GM12878 (cell line): ENCODE results near the gene ZBED3.

ENCODE experiments used
- BCL11A ChIP-seq: IDR thresholded peaks from 2 replicates; pipeline ENCODE4 v1.6.1; 2011; ENCODE audit warnings: low read depth, low read length
- CBX5 ChIP-seq: sonication (generic); IDR thresholded peaks from 2 replicates; pipeline ENCODE4 v1.6.1; 2016; ENCODE audit warnings: low read depth, moderate library complexity, mild to moderate bottlenecking, inconsistent platforms
- CEBPB ChIP-seq, 2 experiments: fragments of 150-350 bp in 1 of 2; IDR thresholded peaks; 2 replicates each; pipeline ENCODE4 v1.6.1; 2012 to 2014; ENCODE audit warnings: low read depth in 2 of 2, low read length in 2 of 2, borderline replicate concordance in 1 of 2, inconsistent platforms in 1 of 2
- CTCF ChIP-seq, 3 experiments: IDR thresholded peaks in 2 of 3; conservative IDR thresholded peaks in 1 of 3; 2 replicates each; pipeline ENCODE4 v1.5.1; 2011; ENCODE audit warnings: low read depth in 3 of 3, low read length in 3 of 3, mild to moderate bottlenecking in 3 of 3, control low read depth in 2 of 3, moderate library complexity in 2 of 3, inconsistent platforms in 1 of 3, mixed read lengths in 1 of 3; ENCODE audit not compliant: control insufficient read depth in 2 of 3, insufficient read depth in 1 of 3; ENCODE audit errors: extremely low read depth in 1 of 3
- CUX1 ChIP-seq: IDR thresholded peaks from 2 replicates; pipeline ENCODE4 v1.6.1; 2012; ENCODE audit warnings: improper control_type of control experiment, low read depth, low read length; ENCODE audit not compliant: insufficient replicate concordance
- EZH2 ChIP-seq: IDR thresholded peaks from 2 replicates; pipeline ENCODE4 v1.6.1; 2012; ENCODE audit warnings: low read depth, mild to moderate bottlenecking, control low read depth, inconsistent platforms, low read length, borderline replicate concordance; ENCODE audit not compliant: control insufficient read depth
- HSF1 ChIP-seq: fragments of 150-350 bp; IDR thresholded peaks from 2 replicates; pipeline ENCODE4 v1.6.1; 2014; ENCODE audit warnings: mild to moderate bottlenecking, low read depth, low read length
- PAX5 ChIP-seq: IDR thresholded peaks from 2 replicates; pipeline ENCODE4 v1.6.1; 2011; ENCODE audit warnings: low read depth, low read length, borderline replicate concordance
- PBX3 ChIP-seq: IDR thresholded peaks from 2 replicates; pipeline ENCODE4 v1.6.1; 2011; ENCODE audit warnings: mild to moderate bottlenecking, low read depth, low read length, moderate library complexity; ENCODE audit not compliant: insufficient replicate concordance
- POLR2A ChIP-seq: IDR thresholded peaks from 2 replicates; pipeline ENCODE4 v1.6.1; 2011; ENCODE audit warnings: low read depth, mild to moderate bottlenecking, low read length
- POLR2AphosphoS5 ChIP-seq: IDR thresholded peaks from 2 replicates; pipeline ENCODE4 v1.6.1; 2011; ENCODE audit warnings: mild to moderate bottlenecking, low read length, inconsistent platforms
- SPI1 ChIP-seq: IDR thresholded peaks from 2 replicates; pipeline ENCODE4 v1.6.1; 2011; ENCODE audit warnings: low read depth, mild to moderate bottlenecking, low read length, moderate library complexity, borderline replicate concordance; ENCODE audit not compliant: insufficient read depth
- ZBED1 ChIP-seq: IDR thresholded peaks from 2 replicates; pipeline ENCODE4 v1.6.1; 2016; ENCODE audit warnings: borderline replicate concordance
- ZNF24 ChIP-seq: fragments of 450-650 bp; IDR thresholded peaks from 2 replicates; pipeline ENCODE4 v1.6.1; 2017; ENCODE audit warnings: antibody characterized with exemption, mild to moderate bottlenecking

GRCh38 chr5:77032635-77033034, 54.5 kb downstream of the ZBED3 start:
- TF ChIP-seq CTCF (IDR thresholded peaks at IDR 0.05 in 2 of 3, conservative IDR thresholded peaks at IDR 0.05 in 1 of 3; ENCODE audit: control insufficient read depth in 2 of 3, extremely low read depth in 1 of 3, insufficient read depth in 1 of 3, low read depth in 3 of 3, low read length in 3 of 3) (no peak), HSF1 (no peak), POLR2AphosphoS5 (no peak), POLR2A (no peak), BCL11A (no peak), ZNF24 (no peak), EZH2 (no peak), CUX1 (no peak), SPI1 (no peak), CBX5 (no peak), PAX5 (no peak), CEBPB (IDR thresholded peaks at IDR 0.05; ENCODE audit: borderline replicate concordance in 1 of 2, low read depth in 2 of 2, low read length in 2 of 2) (no peak), ZBED1 (no peak), PBX3 (no peak)
